GM12872 (cell line): ENCODE results near the gene FAM13A.

Experiments
- TF ChIP-seq, protein P1 (sequence below): IDR thresholded peaks from 3 replicates; pipeline ENCODE4 v1.5.1; 2011; ENCODE audit warnings: low read depth, mild to moderate bottlenecking, low read length, moderate library complexity; ENCODE audit not compliant: insufficient read depth

FAM13A gene

DNA sequence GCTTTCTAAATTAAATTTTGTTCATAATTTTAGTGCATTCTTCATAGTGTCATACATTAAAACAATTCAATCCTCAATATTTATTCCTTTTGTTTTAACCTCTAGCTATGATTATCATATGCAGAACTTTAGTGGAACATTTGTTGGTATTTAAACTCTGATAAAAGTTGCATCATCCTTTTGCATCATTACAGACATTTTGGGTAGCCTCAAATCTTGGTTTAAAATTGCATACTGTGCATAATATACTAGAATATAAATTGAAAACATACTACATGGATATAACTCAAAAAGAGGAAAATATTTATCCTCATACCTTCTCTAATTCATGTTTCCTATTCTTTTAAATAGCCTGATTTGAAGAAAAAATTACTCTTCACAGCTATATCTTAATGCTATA is 262.0 kb downstream of the FAM13A start:
- TF ChIP-seq, protein P1, sequence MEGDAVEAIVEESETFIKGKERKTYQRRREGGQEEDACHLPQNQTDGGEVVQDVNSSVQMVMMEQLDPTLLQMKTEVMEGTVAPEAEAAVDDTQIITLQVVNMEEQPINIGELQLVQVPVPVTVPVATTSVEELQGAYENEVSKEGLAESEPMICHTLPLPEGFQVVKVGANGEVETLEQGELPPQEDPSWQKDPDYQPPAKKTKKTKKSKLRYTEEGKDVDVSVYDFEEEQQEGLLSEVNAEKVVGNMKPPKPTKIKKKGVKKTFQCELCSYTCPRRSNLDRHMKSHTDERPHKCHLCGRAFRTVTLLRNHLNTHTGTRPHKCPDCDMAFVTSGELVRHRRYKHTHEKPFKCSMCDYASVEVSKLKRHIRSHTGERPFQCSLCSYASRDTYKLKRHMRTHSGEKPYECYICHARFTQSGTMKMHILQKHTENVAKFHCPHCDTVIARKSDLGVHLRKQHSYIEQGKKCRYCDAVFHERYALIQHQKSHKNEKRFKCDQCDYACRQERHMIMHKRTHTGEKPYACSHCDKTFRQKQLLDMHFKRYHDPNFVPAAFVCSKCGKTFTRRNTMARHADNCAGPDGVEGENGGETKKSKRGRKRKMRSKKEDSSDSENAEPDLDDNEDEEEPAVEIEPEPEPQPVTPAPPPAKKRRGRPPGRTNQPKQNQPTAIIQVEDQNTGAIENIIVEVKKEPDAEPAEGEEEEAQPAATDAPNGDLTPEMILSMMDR, result no peak

DNA sequence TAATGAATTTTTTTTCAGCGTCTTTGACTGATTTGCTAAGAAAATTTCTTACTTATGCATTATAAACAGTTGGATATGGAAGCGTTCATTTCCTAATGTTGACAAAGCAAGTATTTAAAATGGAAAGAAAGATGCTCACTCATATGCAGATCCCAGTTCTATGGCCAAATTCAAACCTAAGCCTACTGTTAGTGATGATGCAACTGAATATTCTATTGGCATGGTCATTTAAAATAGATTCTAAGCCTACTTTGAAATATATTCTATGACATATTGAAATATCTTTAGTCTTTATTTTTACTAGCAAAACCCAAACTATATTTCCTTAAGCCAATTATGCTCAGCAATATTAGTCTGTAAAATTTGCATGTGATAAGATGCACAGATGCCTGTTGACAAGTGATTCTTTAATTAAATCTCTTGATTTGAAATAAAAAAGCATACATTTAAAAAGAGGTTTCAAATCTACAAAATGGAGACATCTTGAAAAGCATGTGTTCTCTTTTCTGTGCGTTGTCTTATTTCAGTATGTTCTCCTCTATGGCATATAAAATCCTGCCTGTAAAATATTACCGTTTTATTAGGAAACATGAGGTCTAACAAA is 262.8 kb downstream of the FAM13A start:
- TF ChIP-seq, protein P1, result no peak

DNA sequence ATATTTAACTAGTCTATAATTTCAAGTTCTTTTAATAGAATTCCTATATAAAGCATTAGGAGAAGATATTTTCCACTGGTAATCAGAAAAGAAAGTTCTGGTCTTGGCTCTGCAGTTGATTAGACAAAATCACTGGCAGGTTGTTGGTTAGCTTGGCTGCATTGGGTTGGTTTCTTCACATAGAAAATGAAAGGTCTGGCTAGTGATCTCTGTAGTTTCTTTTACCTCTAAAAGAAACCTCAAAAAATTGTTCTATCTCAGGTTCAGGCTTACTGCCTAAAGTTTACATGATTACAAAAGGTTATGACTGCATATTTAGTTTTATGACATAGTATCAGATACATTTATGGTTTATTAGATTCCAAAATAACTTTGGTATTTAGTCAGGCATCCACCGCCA is 263.5 kb downstream of the FAM13A start:
- TF ChIP-seq, protein P1, result no peak

DNA sequence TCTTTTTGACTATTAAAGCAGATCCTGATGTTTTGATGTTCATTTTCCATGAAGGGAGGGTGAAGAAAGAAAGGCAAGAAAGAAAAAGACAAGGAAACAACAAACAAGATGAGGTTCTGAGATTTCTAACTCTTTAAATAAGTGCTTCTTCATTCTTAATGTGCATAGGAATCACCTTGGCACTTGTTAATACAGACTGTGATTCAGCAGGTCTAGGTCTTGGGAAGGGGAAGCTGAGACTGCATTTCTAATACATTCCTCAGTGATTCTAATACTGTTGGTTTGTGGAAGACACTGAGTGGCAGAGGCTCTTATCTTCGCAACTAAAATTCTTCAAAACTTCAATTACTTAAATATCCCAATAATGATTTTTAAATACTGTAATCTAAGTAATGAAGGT is 264.2 kb downstream of the FAM13A start:
- TF ChIP-seq, protein P1, result no peak

DNA sequence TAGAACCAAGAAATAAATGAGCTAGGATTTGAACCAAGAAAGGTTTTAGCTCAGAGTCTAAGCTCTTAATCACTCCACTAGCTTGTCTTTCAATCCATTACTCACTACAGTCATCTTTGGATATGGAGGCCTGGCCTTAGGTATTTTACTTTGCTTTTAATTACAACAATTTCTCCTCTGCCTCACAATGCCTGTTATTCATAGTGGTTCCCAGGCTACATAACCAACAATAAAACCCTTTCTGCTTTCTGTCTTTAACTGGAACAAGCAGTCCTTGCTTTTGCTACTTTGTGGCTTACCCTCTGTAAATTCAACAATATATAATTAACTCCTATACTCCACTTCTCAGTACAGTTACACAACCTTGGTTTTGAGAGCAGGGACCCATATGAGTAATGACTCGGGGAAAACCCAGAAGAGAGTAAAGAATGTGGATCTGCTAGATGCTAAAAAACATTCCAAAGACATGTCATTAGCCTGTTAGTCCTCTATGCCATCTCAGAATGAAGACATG is 264.7 kb downstream of the FAM13A start:
- TF ChIP-seq, protein P1, result no peak

DNA sequence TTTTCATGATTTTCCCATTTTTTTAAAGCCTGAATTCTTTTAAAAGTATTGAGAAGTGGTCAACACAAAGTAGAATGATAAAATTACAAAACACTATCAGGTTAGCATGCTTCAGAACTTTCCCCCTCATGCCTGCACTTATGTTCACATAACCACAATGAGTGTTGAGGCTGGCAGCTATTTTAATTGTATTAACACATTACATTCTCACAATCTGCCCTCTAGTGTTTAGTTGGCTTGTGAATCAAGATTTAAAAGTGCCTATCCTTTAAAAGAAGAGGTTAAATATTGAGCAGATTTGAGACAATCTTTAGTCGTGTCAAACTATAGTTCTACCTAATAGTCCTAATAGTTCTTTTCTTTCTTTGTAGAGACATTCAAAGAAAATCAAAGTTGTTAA is 265.7 kb downstream of the FAM13A start:
- TF ChIP-seq, protein P1, result no peak; the same call in 2 of the 3 replicates

DNA sequence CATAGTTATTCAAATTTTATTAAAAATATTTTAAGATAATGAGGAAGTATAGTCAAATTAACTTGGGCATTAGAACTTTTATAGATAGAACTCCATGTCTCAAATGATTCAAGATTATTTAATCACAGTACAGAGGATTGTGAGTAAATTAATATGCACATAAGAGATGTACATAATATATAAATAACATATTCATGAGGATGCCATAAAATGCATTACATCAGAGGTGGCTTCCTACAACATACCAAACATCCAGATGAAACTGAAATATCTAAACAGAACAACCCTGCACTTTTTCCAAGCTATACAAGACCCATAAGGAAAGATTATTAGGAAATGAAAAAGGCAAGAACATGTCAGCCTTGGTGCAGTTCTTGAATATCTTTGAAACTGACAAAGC is 268.1 kb downstream of the FAM13A start:
- TF ChIP-seq, protein P1, result no peak
